Activated T-cell treated with anti-CD3 and anti-CD28 coated beads, Interleukin-2, amount 50 U/mL, for 72 hours (primary cell): ENCODE results near the gene GABRB2. TPM values are rescaled to one million over a fixed set of nuclear protein-coding genes. Genes with fewer than 3 reads are reported as not detected.
"Not testable (repeated sequence)": the region's sequence is repeated elsewhere in the genome, so short reads cannot be mapped to it uniquely, and the experiment has no call there.

Experiments
- ATAC-seq, 2 donors: fragments of 150-1000 bp; cut with Tn5 transposase; replicated peaks in 1 of 2; 2 replicates each; pipeline ENCODE4 v1.10.0; 2021; ENCODE audit warnings: moderate library complexity in 2 of 2, mild to moderate bottlenecking in 1 of 2
- DNase-seq, 2 donors: peaks; one replicate each; pipeline ENCODE4 v3.0.0; 2021 to 2022; ENCODE audit warnings: mixed read lengths in 1 of 2
- H3K27ac Mint-ChIP-seq: one replicate; pipeline ENCODE4 v1.8.0; 2022; ENCODE audit warnings: mild to moderate bottlenecking, moderate library complexity, mixed read lengths
- H3K27me3 Mint-ChIP-seq: one replicate; pipeline ENCODE4 v1.8.0; 2022; ENCODE audit warnings: low read depth, mixed read lengths
- H3K36me3 Mint-ChIP-seq, 2 donors: one replicate each; pipeline ENCODE4 v1.8.0; 2022; ENCODE audit warnings: mixed read lengths in 2 of 2, mild to moderate bottlenecking in 1 of 2; ENCODE audit not compliant: insufficient read depth in 2 of 2
- H3K4me1 Mint-ChIP-seq: one replicate; pipeline ENCODE4 v1.8.0; 2022; ENCODE audit warnings: low read depth, mixed read lengths
- H3K4me3 Mint-ChIP-seq, 2 donors: one replicate each; pipeline ENCODE4 v1.8.0; 2022; ENCODE audit warnings: mild to moderate bottlenecking in 2 of 2, mixed read lengths in 2 of 2, moderate library complexity in 2 of 2
- H3K9me3 Mint-ChIP-seq, 2 donors: one replicate each; pipeline ENCODE4 v1.8.0; 2022; ENCODE audit warnings: mixed read lengths in 2 of 2
- total RNA-seq, 2 donors: library from RNA; stranded (reverse); gene quantifications; one replicate each; pipeline ENCODE4 v1.2.3, GENCODE V29; 2022

GABRB2 gene
- total RNA-seq, 2 donors from 2014 or later, result not detected

GRCh38 chr5:161302559-161302958 is 244.0 kb downstream of the GABRB2 start:
- Mint-ChIP-seq H3K36me3 (no peaks in the 10 kb centered on the region), H3K27ac (no peak overlapping the region), H3K27me3 (no peaks in the 10 kb centered on the region), H3K4me1 (no peaks in the 10 kb centered on the region), H3K9me3 (peaks cover 2 to 7% of the 10 kb centered on the region in 2 donors), H3K4me3 (no peak overlapping the region)
- DNase-seq (no peak), ATAC-seq (no peak)

- no peak overlapping the region for H3K27ac Mint-ChIP-seq
- no peak for ATAC-seq
- no peaks in the 10 kb centered on the region for H3K27me3 Mint-ChIP-seq
- no peaks in the 10 kb centered on the region for H3K36me3 Mint-ChIP-seq
- no peaks in the 10 kb centered on the region for H3K4me1 Mint-ChIP-seq
- no peak overlapping the region for H3K4me3 Mint-ChIP-seq
- no peak for DNase-seq
- H3K9me3 Mint-ChIP-seq, result peaks cover 5 to 10% of the 10 kb centered on the region in 2 donors
These were observed 244.9 kb downstream of the GABRB2 start for GRCh38 chr5:161301586-161301985.

GRCh38 chr5:161299053-161299452 is 247.5 kb downstream of the GABRB2 start:
- Mint-ChIP-seq H3K9me3 (peaks cover 6 to 10% of the 10 kb centered on the region in 2 donors), H3K27me3 (no peaks in the 10 kb centered on the region), H3K4me3 (no peak overlapping the region), H3K4me1 (no peaks in the 10 kb centered on the region), H3K36me3 (no peaks in the 10 kb centered on the region), H3K27ac (no peak overlapping the region)
- no peak for DNase-seq
- ATAC-seq, result no peak

GRCh38 chr5:161297388-161297787 is 249.1 kb downstream of the GABRB2 start:
- not testable (repeated sequence) for H3K27me3 Mint-ChIP-seq, H3K4me1 Mint-ChIP-seq, H3K36me3 Mint-ChIP-seq, DNase-seq, H3K27ac Mint-ChIP-seq, H3K4me3 Mint-ChIP-seq, ATAC-seq
- H3K9me3 Mint-ChIP-seq, result peaks cover 6 to 11% of the 10 kb centered on the region in 2 donors

- Mint-ChIP-seq H3K4me1 (no peaks in the 10 kb centered on the region), H3K27me3 (no peaks in the 10 kb centered on the region), H3K9me3 (peaks cover 6 to 11% of the 10 kb centered on the region in 2 donors), H3K36me3 (no peaks in the 10 kb centered on the region), H3K27ac (no peak overlapping the region), H3K4me3 (no peak overlapping the region)
- DNase-seq, result no peak
- ATAC-seq, result no peak
These were observed 250.7 kb downstream of the GABRB2 start for GRCh38 chr5:161295721-161296250.

GRCh38 chr5:161288071-161288470 is 258.5 kb downstream of the GABRB2 start:
- no peaks in the 10 kb centered on the region for H3K36me3 Mint-ChIP-seq
- no peaks in the 10 kb centered on the region for H3K4me1 Mint-ChIP-seq
- peaks cover 2% of the 10 kb centered on the region in 2 donors for H3K9me3 Mint-ChIP-seq
- no peak overlapping the region for H3K4me3 Mint-ChIP-seq
- DNase-seq (no peak), ATAC-seq (no peak)
- no peaks in the 10 kb centered on the region for H3K27me3 Mint-ChIP-seq
- no peak overlapping the region for H3K27ac Mint-ChIP-seq

- ATAC-seq, result no peak
- Mint-ChIP-seq H3K27ac (no peak overlapping the region), H3K4me3 (no peak overlapping the region), H3K4me1 (no peaks in the 10 kb centered on the region), H3K36me3 (no peaks in the 10 kb centered on the region), H3K9me3 (peaks cover 2% of the 10 kb centered on the region in 2 donors), H3K27me3 (no peaks in the 10 kb centered on the region)
- DNase-seq, result no peak
These were observed 259.1 kb downstream of the GABRB2 start for GRCh38 chr5:161287436-161287835.

- Mint-ChIP-seq H3K27ac (no peak overlapping the region), H3K36me3 (no peaks in the 10 kb centered on the region), H3K4me3 (no peak overlapping the region), H3K9me3 (peaks cover 2% of the 10 kb centered on the region in 2 donors), H3K27me3 (no peaks in the 10 kb centered on the region), H3K4me1 (no peaks in the 10 kb centered on the region)
- DNase-seq, result no peak
- ATAC-seq, result no peak
These were observed 260.4 kb downstream of the GABRB2 start for GRCh38 chr5:161286066-161286655.

- peaks cover 0 to 2% of the 10 kb centered on the region in 2 donors for H3K9me3 Mint-ChIP-seq
- H3K27ac Mint-ChIP-seq, result no peak overlapping the region
- no peaks in the 10 kb centered on the region for H3K27me3 Mint-ChIP-seq
- no peak overlapping the region for H3K4me3 Mint-ChIP-seq
- no peaks in the 10 kb centered on the region for H3K36me3 Mint-ChIP-seq
- no peak for DNase-seq
- no peak for ATAC-seq
- no peaks in the 10 kb centered on the region for H3K4me1 Mint-ChIP-seq
These were observed 262.1 kb downstream of the GABRB2 start for GRCh38 chr5:161284445-161284844.

- Mint-ChIP-seq H3K9me3 (peaks cover 0 to 2% of the 10 kb centered on the region in 2 donors), H3K4me1 (no peaks in the 10 kb centered on the region), H3K36me3 (no peaks in the 10 kb centered on the region), H3K4me3 (no peak overlapping the region), H3K27ac (no peak overlapping the region), H3K27me3 (no peaks in the 10 kb centered on the region)
- DNase-seq (no peak), ATAC-seq (no peak)
These were observed 263.2 kb downstream of the GABRB2 start for GRCh38 chr5:161283296-161283695.

- ATAC-seq (no peak), DNase-seq (no peak)
- Mint-ChIP-seq H3K27ac (no peak overlapping the region), H3K36me3 (no peaks in the 10 kb centered on the region), H3K27me3 (no peaks in the 10 kb centered on the region), H3K9me3 (peaks cover 0 to 4% of the 10 kb centered on the region in 2 donors), H3K4me3 (no peak overlapping the region), H3K4me1 (no peaks in the 10 kb centered on the region)
These were observed 267.5 kb downstream of the GABRB2 start for GRCh38 chr5:161278739-161279660.

- Mint-ChIP-seq H3K4me3 (no peak overlapping the region), H3K27ac (no peak overlapping the region), H3K4me1 (no peaks in the 10 kb centered on the region), H3K27me3 (no peaks in the 10 kb centered on the region), H3K36me3 (no peaks in the 10 kb centered on the region), H3K9me3 (peaks cover 0 to 4% of the 10 kb centered on the region in 2 donors)
- ATAC-seq (no peak), DNase-seq (no peak)
These were observed 269.5 kb downstream of the GABRB2 start for GRCh38 chr5:161277011-161277410.

GRCh38 chr5:161274951-161275350 is 271.6 kb downstream of the GABRB2 start:
- H3K9me3 Mint-ChIP-seq, result peaks cover 4 to 6% of the 10 kb centered on the region in 2 donors
- H3K4me3 Mint-ChIP-seq, result no peak overlapping the region
- DNase-seq (no peak), ATAC-seq (no peak)
- no peaks in the 10 kb centered on the region for H3K36me3 Mint-ChIP-seq
- no peaks in the 10 kb centered on the region for H3K4me1 Mint-ChIP-seq
- H3K27me3 Mint-ChIP-seq, result no peaks in the 10 kb centered on the region
- H3K27ac Mint-ChIP-seq, result no peak overlapping the region
